Glutamatergic neuron (in vitro differentiated cells): Measurements from ENCODE around the gene TAF11L2. TPM values are rescaled to one million over a fixed set of nuclear protein-coding genes. Genes with fewer than 3 reads are reported as not detected.
A peak's percentile ranks its signal among the peaks of the same experiment; 100 is the strongest.
"Not testable (repeated sequence)": the region's sequence is repeated elsewhere in the genome, so short reads cannot be mapped to it uniquely, and the experiment has no call there.

Experiments used
- DNase-seq: peaks from one replicate; pipeline ENCODE4 v3.0.0; 2022
- H3K27ac Mint-ChIP-seq: one replicate; pipeline ENCODE4 v1.8.0; 2020; ENCODE audit warnings: mild to moderate bottlenecking, mixed read lengths, inconsistent platforms; ENCODE audit not compliant: unreplicated experiment
- H3K27me3 Mint-ChIP-seq: one replicate; pipeline ENCODE4 v1.8.0; 2020; ENCODE audit warnings: mild to moderate bottlenecking, moderate library complexity, mixed read lengths, inconsistent platforms; ENCODE audit not compliant: unreplicated experiment
- H3K36me3 Mint-ChIP-seq: one replicate; pipeline ENCODE4 v1.8.0; 2020; ENCODE audit warnings: mild to moderate bottlenecking, mixed read lengths, inconsistent platforms; ENCODE audit not compliant: unreplicated experiment
- H3K4me1 Mint-ChIP-seq: one replicate; pipeline ENCODE4 v1.8.0; 2020; ENCODE audit warnings: mild to moderate bottlenecking, low read depth, mixed read lengths, inconsistent platforms; ENCODE audit not compliant: unreplicated experiment
- H3K4me3 Mint-ChIP-seq: one replicate; pipeline ENCODE4 v1.8.0; 2020; ENCODE audit warnings: mild to moderate bottlenecking, mixed read lengths, inconsistent platforms; ENCODE audit not compliant: unreplicated experiment
- H3K9me3 Mint-ChIP-seq: one replicate; pipeline ENCODE4 v1.8.0; 2020; ENCODE audit warnings: mild to moderate bottlenecking, moderate library complexity, mixed read lengths, inconsistent platforms; ENCODE audit not compliant: unreplicated experiment
- CTCF ChIP-seq: fragments of 200-600 bp; sonication (generic); IDR thresholded peaks from one replicate; pipeline ENCODE4 v1.5.0; 2021; ENCODE audit not compliant: partially characterized antibody, unreplicated experiment
- total RNA-seq: library from RNA; stranded (reverse); fragmentation: NEBNext Ultra II Directional; extraction: Animal tissue kit (Norgen Biotek cat#: 25700); gene quantifications from one replicate; pipeline ENCODE4 v1.2.1, GENCODE V29; 2021; ENCODE audit not compliant: unreplicated experiment

The TAF11L2 gene
- total RNA-seq, 1 donor from 2014 or later, result not detected

DNA sequence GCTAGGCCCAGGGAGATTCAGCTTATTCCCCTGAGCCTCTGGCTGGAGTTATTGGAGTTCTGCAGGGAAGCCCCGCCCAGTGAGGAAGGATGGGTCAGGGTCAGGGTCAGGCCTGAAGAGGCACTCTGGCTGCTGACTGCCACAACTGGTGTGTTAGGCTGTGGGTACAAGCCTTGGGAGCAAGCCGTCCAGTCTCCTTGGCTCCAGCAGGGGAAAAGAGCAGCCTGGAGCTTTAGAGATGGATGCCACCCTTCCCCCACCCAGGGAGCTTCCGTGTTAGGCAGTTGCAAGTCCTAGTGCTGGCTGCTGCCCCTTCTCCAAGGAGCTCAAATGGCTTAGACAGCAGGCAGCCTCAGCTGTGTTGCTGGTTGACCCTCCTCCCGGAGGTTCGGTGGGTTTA is 34.4 kb upstream of the TAF11L2 start:
- no peak for TF ChIP-seq CTCF
- H3K36me3 Mint-ChIP-seq, result peaks cover 14% of the 10 kb centered on the region
- DNase-seq, result no peak
- no peak overlapping the region for H3K4me3 Mint-ChIP-seq
- peaks cover 5% of the 10 kb centered on the region for H3K4me1 Mint-ChIP-seq
- peaks cover 2% of the 10 kb centered on the region for H3K27me3 Mint-ChIP-seq
- no peak overlapping the region for H3K27ac Mint-ChIP-seq
- no peaks in the 10 kb centered on the region for H3K9me3 Mint-ChIP-seq

GRCh38 chr5:17470064-17470463 is 28.0 kb upstream of the TAF11L2 start:
- Mint-ChIP-seq H3K27ac (no peak overlapping the region), H3K4me1 (peaks cover 5% of the 10 kb centered on the region), H3K27me3 (no peaks in the 10 kb centered on the region), H3K4me3 (no peak overlapping the region), H3K9me3 (no peaks in the 10 kb centered on the region), H3K36me3 (no peaks in the 10 kb centered on the region)
- no peak for DNase-seq
- no peak for TF ChIP-seq CTCF

- H3K4me3 Mint-ChIP-seq, H3K27ac Mint-ChIP-seq, DNase-seq, H3K9me3 Mint-ChIP-seq, H3K27me3 Mint-ChIP-seq, H3K36me3 Mint-ChIP-seq: not testable (repeated sequence)
- peaks cover 14% of the 10 kb centered on the region for H3K4me1 Mint-ChIP-seq
These were observed 23.0 kb upstream of the TAF11L2 start for GRCh38 chr5:17475064-17475463.

- Mint-ChIP-seq H3K4me1 (peaks cover 22% of the 10 kb centered on the region), H3K27ac (peak overlapping the region; percentile 78), H3K27me3 (peaks cover 1% of the 10 kb centered on the region), H3K9me3 (no peaks in the 10 kb centered on the region), H3K4me3 (peak overlapping the region; percentile 36), H3K36me3 (peaks cover 4% of the 10 kb centered on the region)
- TF ChIP-seq CTCF, result no peak
- no peak for DNase-seq
These were observed 21.0 kb upstream of the TAF11L2 start for GRCh38 chr5:17477043-17477442.

GRCh38 chr5:17477573-17478265 is 20.3 kb upstream of the TAF11L2 start:
- Mint-ChIP-seq H3K27ac (peak overlapping the region; percentile 78), H3K27me3 (peaks cover 1% of the 10 kb centered on the region), H3K4me1 (peaks cover 22% of the 10 kb centered on the region), H3K4me3 (peak overlapping the region; percentile 36), H3K36me3 (peaks cover 4% of the 10 kb centered on the region), H3K9me3 (no peaks in the 10 kb centered on the region)
- TF ChIP-seq CTCF, result no peak
- no peak for DNase-seq
